NCI-H1048 (cell line): ENCODE measurements around the gene FAP.

ENCODE experiments used
- DNase-seq: peaks from one replicate; lab custom pipeline; 2025; lab: John Stamatoyannopoulos, UW

Gene FAP

DNA sequence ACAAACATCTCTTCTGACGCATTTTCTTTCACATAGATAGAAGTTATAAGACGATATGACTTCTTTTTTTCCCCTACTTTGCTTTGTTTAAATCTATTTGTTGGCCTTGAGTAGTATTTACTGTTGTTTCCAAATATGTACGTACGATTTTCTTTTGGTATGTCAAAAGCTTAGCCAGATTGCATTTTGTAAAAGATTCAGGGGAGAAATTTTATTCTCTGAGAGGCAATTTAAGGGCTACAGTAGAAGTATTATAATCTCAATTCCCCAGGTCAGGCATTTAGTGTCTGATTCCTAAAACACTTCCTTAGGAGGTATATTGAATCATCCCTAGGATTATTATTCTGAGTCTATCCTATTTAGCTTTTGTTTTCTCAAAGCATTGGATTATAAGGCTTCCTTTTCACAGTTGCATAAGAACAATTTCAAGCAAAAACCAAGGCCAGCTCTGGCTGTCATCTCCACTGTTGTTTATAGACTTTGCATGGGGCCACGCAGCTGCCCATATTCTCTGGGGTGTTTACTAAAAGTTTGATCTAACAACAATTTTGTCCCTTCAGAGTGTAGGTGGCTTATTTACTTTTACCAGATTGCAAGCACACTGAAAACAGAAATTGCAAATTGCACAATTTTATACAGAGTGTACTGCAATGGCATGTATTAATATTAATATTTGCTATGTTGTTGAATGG lies 57.6 kb downstream of the FAP start:
- DNase-seq: no peak

DNA sequence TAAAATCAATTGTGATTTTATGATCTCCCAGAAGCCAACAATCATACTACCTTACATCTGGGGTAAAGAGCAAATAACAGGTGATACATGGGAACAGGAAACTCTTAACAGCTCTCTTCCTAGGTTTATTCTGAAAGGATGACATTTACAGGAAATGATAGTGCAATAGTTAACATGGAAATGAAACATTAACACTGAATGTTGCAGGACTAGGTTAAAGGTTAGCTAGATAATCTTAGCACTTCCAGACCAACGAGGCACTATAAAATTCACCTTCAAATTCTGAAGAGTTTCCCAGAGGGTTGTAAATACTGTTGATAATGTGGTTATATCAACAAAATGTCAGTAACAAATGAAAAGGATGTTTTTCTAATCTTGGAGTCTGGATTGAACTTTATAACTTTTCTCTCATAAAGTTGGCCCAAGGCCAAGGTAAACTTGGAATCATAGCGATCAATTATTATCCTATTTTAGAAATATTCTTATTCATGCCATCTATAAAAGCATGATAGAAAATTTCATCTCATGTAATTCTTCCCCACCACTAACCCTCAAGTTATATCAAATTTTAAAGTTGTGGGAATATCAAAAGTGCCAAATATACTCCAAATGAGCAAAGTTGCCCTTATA lies 58.3 kb downstream of the FAP start:
- no peak for DNase-seq

DNA sequence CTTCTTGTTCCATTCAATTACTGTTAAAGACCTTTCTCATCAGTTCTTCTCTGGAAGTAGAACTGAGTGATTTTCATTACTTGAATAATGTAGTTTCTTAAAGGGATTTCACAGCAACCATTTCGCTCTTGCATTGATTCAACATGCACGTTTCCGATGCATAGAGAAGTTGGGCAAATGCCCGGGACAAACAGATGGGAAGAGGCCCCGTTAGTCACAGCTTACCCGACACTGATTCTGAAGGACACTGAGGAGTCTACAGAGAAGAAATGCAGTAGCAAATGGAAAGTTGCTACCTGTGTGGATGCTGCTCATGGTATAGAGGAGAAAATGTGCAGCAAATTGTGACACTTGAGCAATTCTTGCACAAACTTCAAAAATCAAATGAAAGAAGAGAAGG lies 58.9 kb downstream of the FAP start:
- DNase-seq: no peak

DNA sequence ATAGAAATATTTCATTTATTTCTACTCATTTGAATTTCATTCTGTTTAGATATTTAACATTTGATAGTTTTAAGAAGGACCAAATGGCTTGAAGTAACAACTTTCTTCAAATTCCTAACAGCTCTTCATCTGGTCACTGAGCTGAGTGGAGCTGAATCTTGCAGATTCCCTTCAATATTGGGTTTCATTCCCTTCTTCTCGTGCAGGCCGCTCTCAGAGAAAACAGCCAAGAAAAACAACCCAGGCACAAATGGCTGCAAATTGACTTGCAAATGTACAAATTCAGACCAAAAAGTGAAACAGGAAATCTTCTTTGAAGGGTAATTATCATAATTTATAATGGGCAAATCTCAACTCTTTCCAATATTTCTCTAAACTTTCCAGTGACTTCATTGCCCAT lies 60.9 kb downstream of the FAP start:
- DNase-seq: no peak

DNA sequence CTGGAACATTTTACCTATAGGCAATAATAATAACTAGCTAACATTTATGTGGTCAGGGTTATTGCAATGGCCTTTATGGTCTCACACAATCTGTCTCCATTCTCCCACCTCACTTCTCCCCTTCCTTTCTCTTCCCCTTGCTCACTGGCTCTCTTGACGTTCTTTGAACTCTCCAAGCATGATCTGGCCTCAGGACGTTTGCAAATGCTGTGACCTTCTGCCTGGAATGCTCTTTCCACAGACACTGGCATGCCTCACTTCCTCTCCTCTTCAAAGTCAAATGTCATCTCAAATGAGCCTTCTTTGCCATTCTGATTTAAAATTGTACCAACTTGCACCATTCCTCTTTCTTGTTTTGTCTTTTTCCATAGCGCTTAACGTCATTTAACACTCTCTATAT lies 65.9 kb downstream of the FAP start:
- DNase-seq: no peak

DNA sequence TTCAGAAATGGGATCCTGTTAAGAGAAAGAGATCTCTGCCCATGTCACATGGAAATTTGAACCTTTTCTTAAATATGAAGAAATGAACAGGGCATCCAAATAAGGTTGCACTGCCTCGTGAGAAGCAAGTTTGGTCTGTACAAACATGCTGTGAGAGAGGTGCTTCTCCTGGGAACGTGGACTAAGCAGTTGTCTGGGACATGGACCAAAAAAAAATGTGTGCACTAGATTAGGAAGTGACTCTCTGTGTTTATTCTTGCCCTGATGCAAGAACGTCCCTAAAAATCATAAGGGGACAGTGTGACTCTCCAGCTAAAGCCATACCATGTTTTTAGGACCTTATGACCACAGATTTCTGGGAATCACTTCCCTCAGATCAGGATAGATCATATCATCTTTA lies 67.5 kb downstream of the FAP start:
- DNase-seq: no peak

DNA sequence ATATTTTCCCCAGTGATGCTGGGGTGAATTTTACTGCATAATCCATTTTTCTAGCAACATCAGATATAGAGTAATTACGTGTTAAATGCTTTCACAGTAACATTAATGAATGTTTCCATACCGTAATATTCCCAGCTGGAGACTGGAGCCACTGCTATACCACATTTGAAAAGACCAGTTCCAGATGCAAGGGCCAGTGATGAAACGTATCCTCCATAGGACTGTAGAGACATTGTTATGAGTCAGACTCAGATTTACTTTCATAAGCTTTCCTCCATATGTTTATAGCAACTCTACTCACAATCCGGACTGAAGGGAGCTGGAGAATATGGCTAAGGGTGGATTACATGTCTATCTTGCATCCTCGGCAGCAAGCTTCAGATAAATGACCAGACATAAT lies 68.5 kb downstream of the FAP start:
- DNase-seq: no peak

DNA sequence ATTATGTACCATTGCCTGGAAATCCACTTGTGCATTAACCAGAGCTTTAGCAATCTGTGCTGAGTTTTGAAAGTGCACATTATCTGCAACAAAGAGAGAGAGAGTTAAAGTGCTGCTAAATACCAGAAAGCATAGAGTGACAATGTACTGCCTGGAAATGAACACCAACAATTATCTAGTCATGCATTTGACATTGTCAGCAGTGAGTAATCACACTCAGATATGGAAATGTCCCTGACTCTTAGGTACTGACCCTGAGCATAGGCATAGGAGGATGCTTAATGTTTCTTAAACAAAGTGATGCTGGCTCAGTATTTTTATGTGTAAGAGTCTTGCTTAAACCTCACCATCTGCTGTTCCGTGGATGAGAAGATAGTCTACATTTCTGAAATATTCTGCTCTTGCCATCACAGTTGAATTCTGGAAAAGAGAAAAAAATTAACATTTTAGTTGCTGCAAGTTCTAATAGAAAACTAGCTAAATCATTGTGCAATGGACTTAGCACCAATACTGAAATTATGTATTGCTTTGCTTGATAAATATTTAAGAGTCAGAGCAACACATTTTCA lies 70.4 kb downstream of the FAP start:
- no peak for DNase-seq

DNA sequence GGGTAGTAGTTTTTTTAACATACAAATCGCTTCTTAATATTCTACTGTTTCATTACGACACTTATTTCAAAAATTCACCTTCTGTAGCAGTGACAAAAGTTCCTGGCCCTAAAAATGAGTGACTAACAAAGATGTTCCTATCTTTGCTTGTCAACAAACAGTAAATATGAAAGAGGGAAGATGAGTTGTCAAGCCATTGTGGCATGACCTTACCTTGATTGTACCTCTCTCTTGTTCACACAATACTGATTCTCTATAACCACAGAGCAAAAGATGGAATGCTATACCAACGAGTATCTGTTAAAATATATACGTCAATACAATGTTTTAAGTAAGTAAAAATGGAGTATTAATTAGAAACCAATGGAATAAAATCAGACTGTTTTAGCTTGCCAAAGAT lies 76.5 kb downstream of the FAP start:
- DNase-seq: no peak

DNA sequence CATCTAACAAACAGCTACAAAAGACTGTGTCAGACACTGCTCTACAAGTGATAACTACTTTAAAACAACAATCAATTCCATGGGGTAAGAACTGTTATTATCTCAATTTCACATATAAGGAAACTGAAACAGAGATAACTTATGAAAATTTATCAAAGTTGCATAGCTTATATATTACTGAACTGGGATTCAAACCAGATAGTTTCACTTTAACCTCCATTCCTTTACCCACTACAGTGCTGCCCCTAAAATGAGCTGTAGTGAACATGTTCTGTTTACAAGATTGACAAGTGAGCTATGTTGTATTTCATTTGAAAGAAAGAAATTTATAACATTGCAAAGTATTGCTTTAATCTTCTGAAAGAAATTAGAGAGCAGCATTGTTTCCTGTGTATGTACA lies 77.1 kb downstream of the FAP start:
- DNase-seq: no peak

DNA sequence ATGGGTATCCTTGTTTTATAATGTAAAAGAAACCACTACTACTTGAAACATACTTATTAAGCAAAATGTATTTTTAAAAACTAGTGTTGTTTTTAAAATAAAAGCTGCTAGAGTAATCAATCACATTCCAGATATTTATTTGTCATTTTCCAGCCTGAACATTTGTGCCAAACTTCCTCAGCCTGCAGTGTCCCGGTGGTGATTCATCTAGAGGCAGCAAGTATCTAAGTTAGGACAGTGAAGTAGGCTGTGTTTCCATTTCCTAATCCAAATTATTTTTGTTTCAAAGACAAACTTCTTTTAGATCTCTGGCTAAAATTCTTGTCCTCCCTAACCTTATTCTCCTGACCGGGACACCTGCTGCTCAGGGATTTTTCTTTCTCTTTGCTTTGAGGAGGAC lies 78.4 kb downstream of the FAP start:
- no peak for DNase-seq

DNA sequence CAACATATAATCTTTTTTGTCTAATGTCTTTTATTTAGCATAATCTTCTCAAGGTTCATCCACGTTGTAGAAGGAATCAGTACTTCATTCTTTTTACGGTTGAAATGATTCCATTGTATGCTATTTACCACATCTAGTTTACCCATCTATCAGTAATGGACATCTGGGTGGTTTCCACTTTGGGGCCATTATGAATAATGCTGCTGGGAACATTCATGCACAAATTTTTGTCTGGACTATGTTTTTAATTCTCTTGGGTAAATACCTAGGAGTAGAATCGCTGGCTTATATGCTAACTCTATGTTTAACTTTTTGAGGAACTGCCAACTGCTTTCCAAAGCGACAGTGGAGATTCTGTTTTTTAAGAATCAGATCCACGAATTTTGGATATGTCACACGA lies 83.8 kb downstream of the FAP start:
- DNase-seq: no peak

DNA sequence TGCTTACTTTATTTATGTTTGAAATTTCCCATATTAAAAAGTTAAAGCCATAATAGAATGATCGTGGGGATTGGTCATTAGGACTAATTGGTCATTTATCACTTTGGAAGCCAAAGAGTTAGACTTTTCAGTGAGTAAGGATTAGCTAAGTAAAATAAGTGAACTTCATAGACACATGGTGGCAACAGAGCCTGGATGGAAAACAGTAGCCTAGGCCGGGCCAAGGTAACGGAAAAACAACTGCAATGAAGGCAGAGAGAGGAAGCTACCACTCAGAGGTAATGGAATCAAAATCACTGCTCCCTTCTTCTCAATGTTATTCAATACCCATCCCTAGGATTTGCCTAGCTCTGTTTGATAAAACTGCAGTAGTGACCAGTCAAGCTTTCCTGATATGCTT lies 87.1 kb downstream of the FAP start:
- no peak for DNase-seq

DNA sequence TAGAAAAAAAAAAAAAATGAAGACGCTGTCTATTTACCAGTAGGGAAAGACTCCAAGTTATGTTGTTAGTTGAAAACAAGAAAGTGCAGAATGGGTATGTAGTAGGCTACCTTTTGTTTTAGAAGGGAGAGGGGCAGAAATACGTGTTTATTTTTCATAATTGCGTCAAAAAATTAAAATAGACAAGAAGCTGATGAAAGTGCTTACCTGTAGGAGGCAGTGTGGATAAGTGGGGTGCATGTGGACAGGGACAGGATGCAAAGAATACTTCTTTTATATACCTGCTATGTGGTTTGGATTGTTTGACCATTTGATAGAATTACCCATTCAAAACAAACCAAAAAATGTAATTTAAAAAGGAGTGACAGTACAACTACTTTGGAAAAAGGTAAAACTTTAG lies 88.2 kb downstream of the FAP start:
- DNase-seq: no peak

DNA sequence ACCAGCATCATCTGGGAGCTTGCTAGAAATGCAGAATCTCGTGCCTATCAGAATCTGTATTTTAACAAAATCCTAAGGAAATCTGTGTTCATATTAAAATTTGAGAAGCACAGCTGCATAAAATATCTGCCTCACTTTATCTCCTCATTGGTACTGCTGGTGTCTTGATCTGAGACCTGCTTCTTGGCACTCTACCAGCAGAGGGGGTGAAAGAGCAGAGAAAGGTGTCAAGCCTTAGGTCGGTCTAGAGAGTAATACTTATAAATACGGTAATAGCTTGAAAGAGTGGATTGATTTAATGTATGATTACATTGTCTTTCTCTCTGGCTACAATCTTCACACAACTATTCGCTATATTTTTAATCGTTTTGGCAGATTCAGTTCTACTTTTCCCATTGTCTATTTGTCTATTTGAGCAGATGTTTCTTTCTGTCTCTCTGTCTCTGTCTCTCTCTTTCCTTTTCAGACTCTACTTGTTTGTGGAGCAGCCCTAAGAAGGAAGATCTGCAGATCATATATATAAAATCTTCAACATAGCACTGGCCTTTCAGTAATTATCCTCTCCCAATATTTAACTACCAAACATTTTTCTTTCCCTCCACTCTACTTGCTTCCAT lies 89.5 kb downstream of the FAP start:
- peak; percentile 13 for DNase-seq

DNA sequence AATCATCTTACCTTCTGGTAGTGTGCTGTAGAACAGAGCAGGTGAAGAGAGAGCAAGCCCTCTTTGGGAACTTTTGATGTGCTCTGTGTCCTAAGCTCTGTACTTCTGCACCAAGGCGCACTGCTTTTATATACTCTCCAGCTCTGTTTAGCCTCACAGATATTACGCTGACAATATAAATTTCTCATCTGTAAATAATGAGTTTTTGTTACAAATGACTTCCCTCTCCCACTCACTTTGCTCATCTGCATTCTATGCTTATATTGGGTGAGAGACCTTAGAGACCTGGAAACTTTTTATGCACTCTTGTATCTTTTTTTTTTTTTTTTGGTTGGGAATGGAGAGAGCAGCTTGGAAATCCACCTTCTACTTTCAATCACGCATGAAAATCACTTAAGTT lies 91.1 kb downstream of the FAP start, which contains the start of gene GCG:
TSS of gene GCG (minus strand) at position 101 of the 400 bp plus-strand sequence. CDS start 3,069 bp downstream, outside the sequence.
- no peak for DNase-seq

DNA sequence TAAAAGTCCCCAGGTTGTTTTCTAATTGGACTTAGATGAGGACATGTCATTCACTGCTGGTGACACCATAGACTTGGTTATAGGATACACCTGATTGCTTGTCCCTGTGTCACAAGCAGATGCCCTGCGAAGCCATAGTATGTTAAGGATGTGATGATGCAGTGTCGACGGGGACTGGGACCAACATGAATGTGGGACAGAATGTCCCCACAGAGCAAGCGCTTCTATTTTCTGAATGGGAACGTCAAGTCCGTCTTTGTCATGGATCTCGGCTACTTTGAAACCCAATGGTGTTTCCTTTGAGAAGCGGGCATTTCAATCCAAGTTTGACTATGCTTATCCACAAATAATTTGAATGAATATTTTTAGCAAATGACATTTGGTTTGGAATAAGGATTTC lies 93.3 kb downstream of the FAP start:
- no peak for DNase-seq

DNA sequence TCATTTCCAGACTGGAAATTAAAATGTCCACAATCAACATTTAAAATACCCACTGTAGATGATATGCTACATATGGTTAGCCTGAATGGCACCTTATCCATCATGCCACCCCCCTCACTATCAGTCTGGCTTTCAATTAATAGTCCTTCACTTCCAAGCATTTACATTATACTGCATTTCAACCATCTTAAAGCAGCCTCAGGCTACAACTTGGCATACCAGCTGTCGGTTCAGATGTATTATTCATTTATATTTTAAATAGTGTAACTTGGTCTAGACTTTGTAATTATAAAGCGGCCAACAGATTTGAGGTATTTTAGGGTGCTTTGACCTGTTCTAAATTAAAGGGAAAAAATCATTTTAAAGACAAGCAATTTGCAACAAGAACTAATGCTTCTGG lies 93.8 kb downstream of the FAP start:
- no peak for DNase-seq

DNA sequence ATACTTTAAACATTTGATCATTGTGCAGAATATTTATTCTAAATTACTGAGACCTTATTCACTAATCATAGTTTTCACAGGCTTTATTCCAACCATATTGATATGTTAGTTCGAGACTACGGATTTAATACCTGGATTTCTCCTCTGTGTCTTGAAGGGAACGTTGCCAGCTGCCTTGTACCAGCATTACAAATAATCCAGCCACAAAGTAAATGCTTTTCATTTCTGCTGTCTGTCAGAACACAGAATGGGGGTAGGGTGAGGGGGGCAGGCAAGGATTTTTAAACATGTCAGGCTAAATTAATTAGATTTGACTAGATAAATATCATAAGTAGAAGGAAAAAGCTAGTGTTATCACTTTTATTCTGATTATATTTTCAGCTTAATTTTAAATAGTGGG lies 94.3 kb downstream of the FAP start:
- DNase-seq: no peak

DNA sequence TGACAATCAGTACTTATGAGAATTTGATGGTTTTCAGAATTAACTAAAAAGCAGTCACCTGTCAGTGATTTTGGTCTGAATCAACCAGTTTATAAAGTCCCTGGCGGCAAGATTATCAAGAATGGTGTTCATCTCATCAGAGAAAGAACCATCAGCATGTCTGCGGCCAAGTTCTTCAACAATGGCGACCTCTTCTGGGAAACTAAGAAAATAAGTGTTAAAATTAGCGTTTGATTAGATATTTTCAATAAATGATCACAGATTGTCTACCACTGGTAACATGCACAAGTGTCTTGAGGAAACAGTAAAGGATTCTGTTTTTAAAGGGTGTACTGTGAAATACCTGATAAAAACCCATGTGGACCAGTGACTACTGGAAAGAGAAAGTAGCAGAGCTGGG lies 99.3 kb downstream of the FAP start:
- no peak for DNase-seq

DNA sequence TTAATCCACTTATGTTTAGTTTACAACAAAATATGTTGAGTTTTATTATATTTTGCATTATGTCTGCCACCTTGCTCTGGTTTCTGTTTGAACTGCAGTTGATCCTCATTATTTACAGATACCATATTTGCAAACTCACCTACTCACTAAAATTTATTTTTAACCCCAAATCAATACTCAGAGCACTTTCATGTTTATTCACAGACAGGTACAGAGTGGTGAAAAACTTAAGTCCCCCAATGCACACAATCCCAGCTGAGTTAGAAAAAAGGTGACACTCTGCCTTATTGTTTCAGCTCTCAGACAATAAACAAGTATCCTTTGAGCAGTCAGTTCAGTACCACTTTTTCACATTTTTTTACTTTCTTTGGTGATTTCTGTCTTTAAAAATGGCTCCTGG lies 104.9 kb downstream of the FAP start:
- DNase-seq: no peak

DNA sequence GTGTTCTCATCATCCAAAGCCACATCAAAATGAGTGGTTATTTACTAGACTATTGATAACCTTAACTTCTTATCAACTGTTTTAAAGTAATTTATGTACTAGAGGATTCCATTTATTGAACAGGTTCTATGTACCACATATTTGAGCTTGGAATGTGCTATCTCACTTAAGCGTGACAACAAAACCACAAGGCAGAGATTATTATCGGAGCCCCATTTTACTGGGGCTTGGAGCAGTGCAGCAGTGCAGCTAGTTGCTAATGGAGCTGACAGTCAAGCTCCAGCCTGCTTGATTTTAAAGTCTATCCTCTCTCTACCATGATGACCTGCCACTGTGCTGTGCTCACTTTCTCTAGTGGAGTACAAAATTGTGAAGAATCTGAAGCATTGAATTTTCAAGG lies 115.8 kb downstream of the FAP start:
- DNase-seq: no peak

DNA sequence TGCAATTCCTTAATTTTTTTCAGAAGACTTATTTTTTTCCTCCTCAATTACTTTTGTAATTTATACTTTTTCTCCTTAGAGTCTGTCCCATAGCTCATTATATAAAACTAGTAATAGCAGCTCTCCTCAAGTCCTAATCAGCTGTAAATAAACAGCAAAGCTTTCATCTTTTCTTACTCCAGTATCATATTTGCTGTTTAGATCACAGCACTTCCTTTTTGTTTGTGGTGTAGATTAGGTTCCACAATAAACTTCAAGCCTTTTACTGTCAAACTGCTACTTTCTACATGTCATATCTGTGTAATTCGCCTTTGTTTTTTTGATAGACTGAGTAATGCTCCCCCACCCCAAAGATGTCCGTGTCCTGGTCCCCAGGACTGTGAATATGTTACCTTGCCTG lies 116.7 kb downstream of the FAP start:
- no peak for DNase-seq
